Choroid plexus epithelial cell (primary cell): ENCODE data around the gene TAF3.

Experiments
- DNase-seq: peaks from one replicate; pipeline ENCODE4 v3.0.0-alpha.2; 2010; ENCODE audit warnings: low read depth
- H3K4me3 ChIP-seq: 2 replicates; pipeline ENCODE4 v1.5.1; 2011; ENCODE audit warnings: low read depth, mild to moderate bottlenecking, control low read depth, low read length, moderate library complexity
- CTCF ChIP-seq: conservative IDR thresholded peaks from 2 replicates; pipeline ENCODE4 v1.5.1; 2011; ENCODE audit warnings: low read depth, mild to moderate bottlenecking, control low read depth, inconsistent platforms, low read length, moderate library complexity

Gene TAF3

GRCh38 chr10:7972367-7972766 lies 154.1 kb downstream of the TAF3 start:
- no peak for DNase-seq
- TF ChIP-seq CTCF = no peak
- no peak overlapping the region for H3K4me3 ChIP-seq

GRCh38 chr10:7980196-7980595 lies 161.9 kb downstream of the TAF3 start:
- no peak for TF ChIP-seq CTCF
- DNase-seq = no peak
- H3K4me3 ChIP-seq = no peak overlapping the region

GRCh38 chr10:7982727-7983126 lies 164.4 kb downstream of the TAF3 start:
- DNase-seq = no peak
- TF ChIP-seq CTCF = no peak
- no peak overlapping the region for H3K4me3 ChIP-seq

- TF ChIP-seq CTCF = no peak
- DNase-seq = no peak
- no peak overlapping the region for H3K4me3 ChIP-seq
These were observed 166.0 kb downstream of the TAF3 start for GRCh38 chr10:7984325-7984724.

- DNase-seq = no peak
- no peak for TF ChIP-seq CTCF
These were observed 166.6 kb downstream of the TAF3 start for GRCh38 chr10:7984896-7985295.

GRCh38 chr10:7986851-7987250 lies 168.5 kb downstream of the TAF3 start:
- no peak overlapping the region for H3K4me3 ChIP-seq
- TF ChIP-seq CTCF = no peak
- peak; percentile 20 for DNase-seq

More at GRCh38 chr10:7984896-7985295, 166.6 kb downstream of the TAF3 start:
- no peak overlapping the region for H3K4me3 ChIP-seq

GRCh38 chr10:7988989-7989388 lies 170.7 kb downstream of the TAF3 start:
- no peak for TF ChIP-seq CTCF
- H3K4me3 ChIP-seq = no peak overlapping the region
- DNase-seq = no peak
